Uterus (tissue), 2 donors: ENCODE data around the gene SP6.

Source experiments
- POLR2A ChIP-seq, 2 donors: fragments of 450-650 bp; IDR thresholded peaks; one replicate each; pipeline ENCODE4 v1.6.1; 2016; ENCODE audit warnings: antibody characterized with exemption in 2 of 2, mild to moderate bottlenecking in 1 of 2, moderate library complexity in 1 of 2
- TF ChIP-seq, protein P1 (sequence below), 4 experiments: fragments of 200-600 bp in 2 of 4; fragments of 450-650 bp in 2 of 4; sonication (generic) in 2 of 4; IDR thresholded peaks; one replicate each; pipeline ENCODE4 v1.5.1; 2016 to 2019; ENCODE audit warnings: antibody characterized with exemption in 4 of 4, mild to moderate bottlenecking in 2 of 4, moderate library complexity in 1 of 4

GRCh38 chr17:47831934-47832327 lies 19.0 kb downstream of the SP6 start:
- TF ChIP-seq, protein P1, sequence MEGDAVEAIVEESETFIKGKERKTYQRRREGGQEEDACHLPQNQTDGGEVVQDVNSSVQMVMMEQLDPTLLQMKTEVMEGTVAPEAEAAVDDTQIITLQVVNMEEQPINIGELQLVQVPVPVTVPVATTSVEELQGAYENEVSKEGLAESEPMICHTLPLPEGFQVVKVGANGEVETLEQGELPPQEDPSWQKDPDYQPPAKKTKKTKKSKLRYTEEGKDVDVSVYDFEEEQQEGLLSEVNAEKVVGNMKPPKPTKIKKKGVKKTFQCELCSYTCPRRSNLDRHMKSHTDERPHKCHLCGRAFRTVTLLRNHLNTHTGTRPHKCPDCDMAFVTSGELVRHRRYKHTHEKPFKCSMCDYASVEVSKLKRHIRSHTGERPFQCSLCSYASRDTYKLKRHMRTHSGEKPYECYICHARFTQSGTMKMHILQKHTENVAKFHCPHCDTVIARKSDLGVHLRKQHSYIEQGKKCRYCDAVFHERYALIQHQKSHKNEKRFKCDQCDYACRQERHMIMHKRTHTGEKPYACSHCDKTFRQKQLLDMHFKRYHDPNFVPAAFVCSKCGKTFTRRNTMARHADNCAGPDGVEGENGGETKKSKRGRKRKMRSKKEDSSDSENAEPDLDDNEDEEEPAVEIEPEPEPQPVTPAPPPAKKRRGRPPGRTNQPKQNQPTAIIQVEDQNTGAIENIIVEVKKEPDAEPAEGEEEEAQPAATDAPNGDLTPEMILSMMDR (IDR thresholded peaks at IDR 0.05) = no peak
- no peak for TF ChIP-seq POLR2A (IDR thresholded peaks at IDR 0.05)
